Measurements from ENCODE around the gene FSTL4.

- no peak for TF ChIP-seq CTCF (IDR thresholded peaks at IDR 0.05)
- no peak for TF ChIP-seq POLR2A (IDR thresholded peaks at IDR 0.05)
Measured at GRCh38 chr5:133431326-133431865, 180.9 kb downstream of the FSTL4 start.

Data from lower leg skin (tissue), 3 donors.